GM23338 (cell line): ENCODE data around the gene EHD1. TPM values are rescaled to one million over a fixed set of nuclear protein-coding genes. Genes with fewer than 3 reads are reported as not detected.

ENCODE experiments used
- ATAC-seq: fragments of 200-7000 bp; cut with Tn5 transposase; 3 replicates; pipeline ENCODE4 v1.9.1; 2020
- DNase-seq: peaks from one replicate; pipeline ENCODE4 v3.0.0-alpha.2; 2015; ENCODE audit warnings: low spot score
- H2AFZ ChIP-seq: fragments of 200-600 bp; sonication (generic); 2 replicates; pipeline ENCODE4 v1.8.0; 2016; ENCODE audit warnings: antibody characterized with exemption, mild to moderate bottlenecking, moderate library complexity
- H3F3A ChIP-seq: fragments of 200-600 bp; sonication (generic); replicated peaks from 2 replicates; pipeline ENCODE4 v1.8.0; 2017; ENCODE audit warnings: antibody characterized with exemption, mixed run types, low read depth
- H3K27ac ChIP-seq: fragments of 200-600 bp; sonication (generic); 2 replicates; pipeline ENCODE4 v1.6.1; 2016; ENCODE audit warnings: low read depth
- H3K27me3 ChIP-seq: fragments of 200-600 bp; sonication (generic); 2 replicates; pipeline ENCODE4 v1.8.0; 2016; ENCODE audit warnings: mild to moderate bottlenecking, mixed run types, moderate library complexity; ENCODE audit not compliant: insufficient read depth
- H3K36me3 ChIP-seq: fragments of 200-600 bp; sonication (generic); 2 replicates; pipeline ENCODE4 v1.8.0; 2016; ENCODE audit warnings: mild to moderate bottlenecking; ENCODE audit not compliant: insufficient read depth
- H3K4me1 ChIP-seq: fragments of 200-600 bp; sonication (generic); 2 replicates; pipeline ENCODE4 v1.8.0; 2016; ENCODE audit warnings: mild to moderate bottlenecking, moderate library complexity; ENCODE audit not compliant: insufficient read depth
- H3K4me2 ChIP-seq: fragments of 200-600 bp; sonication (generic); 2 replicates; pipeline ENCODE4 v1.7.1; 2017; ENCODE audit warnings: mixed run types
- H3K4me3 ChIP-seq: fragments of 200-600 bp; sonication (generic); 2 replicates; pipeline ENCODE4 v1.6.1; 2016; ENCODE audit warnings: mixed run types
- H3K79me2 ChIP-seq: fragments of 200-600 bp; sonication (generic); replicated peaks from 2 replicates; pipeline ENCODE4 v1.8.0; 2017; ENCODE audit warnings: mild to moderate bottlenecking; ENCODE audit not compliant: insufficient read depth
- H3K9me2 ChIP-seq: fragments of 200-600 bp; sonication (generic); 2 replicates; pipeline ENCODE4 v1.8.0; 2017; ENCODE audit not compliant: insufficient read depth
- H4K20me1 ChIP-seq: fragments of 200-600 bp; sonication (generic); replicated peaks from 2 replicates; pipeline ENCODE4 v1.8.0; 2017; ENCODE audit warnings: mild to moderate bottlenecking; ENCODE audit not compliant: insufficient read depth
- H3K27ac Mint-ChIP-seq: 2 replicates; pipeline ENCODE4 v1.8.0; 2020; ENCODE audit warnings: inconsistent platforms, mild to moderate bottlenecking, moderate library complexity, mixed read lengths
- H3K27me3 Mint-ChIP-seq: 3 replicates; pipeline ENCODE4 v1.8.0; 2022; ENCODE audit warnings: low read depth, mild to moderate bottlenecking, moderate library complexity, mixed read lengths, inconsistent platforms; ENCODE audit not compliant: insufficient read depth, poor library complexity
- H3K36me3 Mint-ChIP-seq: 3 replicates; pipeline ENCODE4 v1.8.0; 2021; ENCODE audit warnings: low read depth, mild to moderate bottlenecking, inconsistent platforms, moderate library complexity, mixed read lengths
- H3K4me1 Mint-ChIP-seq: 3 replicates; pipeline ENCODE4 v1.8.0; 2020; ENCODE audit warnings: mild to moderate bottlenecking, inconsistent platforms, mixed read lengths
- H3K4me3 Mint-ChIP-seq: 3 replicates; pipeline ENCODE4 v1.8.0; 2021; ENCODE audit warnings: moderate library complexity, mild to moderate bottlenecking, inconsistent platforms, mixed read lengths
- H3K9me3 Mint-ChIP-seq: 3 replicates; pipeline ENCODE4 v1.8.0; 2020; ENCODE audit warnings: moderate library complexity, mild to moderate bottlenecking, inconsistent platforms, mixed read lengths
- ETS1 ChIP-seq: IDR thresholded peaks from 2 replicates; pipeline ENCODE4 v1.6.1; 2016; ENCODE audit warnings: antibody characterized with exemption
- EZH2 ChIP-seq: fragments of 200-600 bp; sonication (generic); IDR thresholded peaks from one replicate; pipeline ENCODE4 v1.8.0; 2017; ENCODE audit warnings: antibody characterized with exemption, mild to moderate bottlenecking, low read depth; ENCODE audit not compliant: unreplicated experiment
- EZH2phosphoT487 ChIP-seq: fragments of 200-600 bp; sonication (generic); IDR thresholded peaks from one replicate; pipeline ENCODE4 v1.8.1; 2018; ENCODE audit warnings: antibody characterized with exemption; ENCODE audit not compliant: unreplicated experiment
- JUNB ChIP-seq: IDR thresholded peaks from one replicate; pipeline ENCODE4 v1.6.1; 2016; ENCODE audit warnings: antibody characterized with exemption; ENCODE audit not compliant: unreplicated experiment
- NANOG ChIP-seq: IDR thresholded peaks from 2 replicates; pipeline ENCODE4 v1.6.1; 2016; ENCODE audit warnings: antibody characterized with exemption, borderline replicate concordance
- POLR2AphosphoS5 ChIP-seq: IDR thresholded peaks from 2 replicates; pipeline ENCODE4 v1.6.1; 2016; ENCODE audit warnings: antibody characterized with exemption, low read depth
- STAT1 ChIP-seq: IDR thresholded peaks from one replicate; pipeline ENCODE4 v1.6.1; 2016; ENCODE audit warnings: antibody characterized with exemption; ENCODE audit not compliant: unreplicated experiment
- ZNF331 ChIP-seq: fragments of 250-450 bp; sonication (Bioruptor Pico); IDR thresholded peaks from 2 replicates; pipeline ENCODE4 v1.5.0; 2020; ENCODE audit warnings: low read depth, mild to moderate bottlenecking, moderate library complexity
- polyA plus RNA-seq: library from polyadenylated mRNA; unstranded; fragments of >200 nt; fragmentation: Nextera tagmentation; extraction: Ambion mirVana; gene quantifications from 2 replicates; pipeline ENCODE4 v1.2.1, GENCODE V29; 2016
- total RNA-seq: library from RNA; depleted of rRNA; stranded (reverse); fragments of >200 nt; shearing (Covaris generic); gene quantifications from 2 replicates; pipeline ENCODE4 v1.2.3, GENCODE V29; 2014
- TF ChIP-seq, protein P1 (sequence below): fragments of 250-450 bp; sonication (Bioruptor Pico); IDR thresholded peaks from 2 replicates; pipeline ENCODE4 v1.5.0; 2020; ENCODE audit warnings: mild to moderate bottlenecking, moderate library complexity
- TF ChIP-seq, protein P2 (sequence below), 2 experiments: fragments of 200-600 bp in 1 of 2; sonication (generic) in 1 of 2; conservative IDR thresholded peaks; 2 replicates each; pipeline versions ENCODE4 v1.5.1 to v1.6.1; 2016 to 2017; ENCODE audit warnings: antibody characterized with exemption in 2 of 2, low read depth in 2 of 2, mild to moderate bottlenecking in 2 of 2, moderate library complexity in 1 of 2
- TF ChIP-seq, protein P3 (sequence below): IDR thresholded peaks from one replicate; pipeline ENCODE4 v1.6.1; 2018; ENCODE audit warnings: antibody characterized with exemption; ENCODE audit not compliant: unreplicated experiment

EHD1 gene
- total and polyA plus RNA-seq, 2 experiments from 2014 or later: 16.7 to 69.7 TPM

GRCh38 chr11:64854157-64854533 is 24.3 kb downstream of the EHD1 start:
- H3K27me3 Mint-ChIP-seq: peaks cover 10% of the 10 kb centered on the region

More at GRCh38 chr11:64854157-64854533, 24.3 kb downstream of the EHD1 start:
- Mint-ChIP-seq H3K27ac (0 out of 2 replicates have a peak overlapping the region, but pooled peaks have one; percentile 59), H3K36me3 (no peaks in the 10 kb centered on the region; the same call in 2 of the 3 replicates), H3K4me3 (no peak overlapping the region), H3K9me3 (no peaks in the 10 kb centered on the region), H3K4me1 (peaks cover 20% of the 10 kb centered on the region)
- no peaks in the 10 kb centered on the region for H3F3A ChIP-seq
- no peak overlapping the region for H3K4me3 ChIP-seq
- no peak overlapping the region for H3K4me2 ChIP-seq
- no peaks in the 10 kb centered on the region for H3K36me3 ChIP-seq
- peaks cover 4% of the 10 kb centered on the region for H3K4me1 ChIP-seq
- H2AFZ ChIP-seq: no peak overlapping the region
- no peaks in the 10 kb centered on the region for H4K20me1 ChIP-seq
- no peak for DNase-seq
- TF ChIP-seq, protein P1, sequence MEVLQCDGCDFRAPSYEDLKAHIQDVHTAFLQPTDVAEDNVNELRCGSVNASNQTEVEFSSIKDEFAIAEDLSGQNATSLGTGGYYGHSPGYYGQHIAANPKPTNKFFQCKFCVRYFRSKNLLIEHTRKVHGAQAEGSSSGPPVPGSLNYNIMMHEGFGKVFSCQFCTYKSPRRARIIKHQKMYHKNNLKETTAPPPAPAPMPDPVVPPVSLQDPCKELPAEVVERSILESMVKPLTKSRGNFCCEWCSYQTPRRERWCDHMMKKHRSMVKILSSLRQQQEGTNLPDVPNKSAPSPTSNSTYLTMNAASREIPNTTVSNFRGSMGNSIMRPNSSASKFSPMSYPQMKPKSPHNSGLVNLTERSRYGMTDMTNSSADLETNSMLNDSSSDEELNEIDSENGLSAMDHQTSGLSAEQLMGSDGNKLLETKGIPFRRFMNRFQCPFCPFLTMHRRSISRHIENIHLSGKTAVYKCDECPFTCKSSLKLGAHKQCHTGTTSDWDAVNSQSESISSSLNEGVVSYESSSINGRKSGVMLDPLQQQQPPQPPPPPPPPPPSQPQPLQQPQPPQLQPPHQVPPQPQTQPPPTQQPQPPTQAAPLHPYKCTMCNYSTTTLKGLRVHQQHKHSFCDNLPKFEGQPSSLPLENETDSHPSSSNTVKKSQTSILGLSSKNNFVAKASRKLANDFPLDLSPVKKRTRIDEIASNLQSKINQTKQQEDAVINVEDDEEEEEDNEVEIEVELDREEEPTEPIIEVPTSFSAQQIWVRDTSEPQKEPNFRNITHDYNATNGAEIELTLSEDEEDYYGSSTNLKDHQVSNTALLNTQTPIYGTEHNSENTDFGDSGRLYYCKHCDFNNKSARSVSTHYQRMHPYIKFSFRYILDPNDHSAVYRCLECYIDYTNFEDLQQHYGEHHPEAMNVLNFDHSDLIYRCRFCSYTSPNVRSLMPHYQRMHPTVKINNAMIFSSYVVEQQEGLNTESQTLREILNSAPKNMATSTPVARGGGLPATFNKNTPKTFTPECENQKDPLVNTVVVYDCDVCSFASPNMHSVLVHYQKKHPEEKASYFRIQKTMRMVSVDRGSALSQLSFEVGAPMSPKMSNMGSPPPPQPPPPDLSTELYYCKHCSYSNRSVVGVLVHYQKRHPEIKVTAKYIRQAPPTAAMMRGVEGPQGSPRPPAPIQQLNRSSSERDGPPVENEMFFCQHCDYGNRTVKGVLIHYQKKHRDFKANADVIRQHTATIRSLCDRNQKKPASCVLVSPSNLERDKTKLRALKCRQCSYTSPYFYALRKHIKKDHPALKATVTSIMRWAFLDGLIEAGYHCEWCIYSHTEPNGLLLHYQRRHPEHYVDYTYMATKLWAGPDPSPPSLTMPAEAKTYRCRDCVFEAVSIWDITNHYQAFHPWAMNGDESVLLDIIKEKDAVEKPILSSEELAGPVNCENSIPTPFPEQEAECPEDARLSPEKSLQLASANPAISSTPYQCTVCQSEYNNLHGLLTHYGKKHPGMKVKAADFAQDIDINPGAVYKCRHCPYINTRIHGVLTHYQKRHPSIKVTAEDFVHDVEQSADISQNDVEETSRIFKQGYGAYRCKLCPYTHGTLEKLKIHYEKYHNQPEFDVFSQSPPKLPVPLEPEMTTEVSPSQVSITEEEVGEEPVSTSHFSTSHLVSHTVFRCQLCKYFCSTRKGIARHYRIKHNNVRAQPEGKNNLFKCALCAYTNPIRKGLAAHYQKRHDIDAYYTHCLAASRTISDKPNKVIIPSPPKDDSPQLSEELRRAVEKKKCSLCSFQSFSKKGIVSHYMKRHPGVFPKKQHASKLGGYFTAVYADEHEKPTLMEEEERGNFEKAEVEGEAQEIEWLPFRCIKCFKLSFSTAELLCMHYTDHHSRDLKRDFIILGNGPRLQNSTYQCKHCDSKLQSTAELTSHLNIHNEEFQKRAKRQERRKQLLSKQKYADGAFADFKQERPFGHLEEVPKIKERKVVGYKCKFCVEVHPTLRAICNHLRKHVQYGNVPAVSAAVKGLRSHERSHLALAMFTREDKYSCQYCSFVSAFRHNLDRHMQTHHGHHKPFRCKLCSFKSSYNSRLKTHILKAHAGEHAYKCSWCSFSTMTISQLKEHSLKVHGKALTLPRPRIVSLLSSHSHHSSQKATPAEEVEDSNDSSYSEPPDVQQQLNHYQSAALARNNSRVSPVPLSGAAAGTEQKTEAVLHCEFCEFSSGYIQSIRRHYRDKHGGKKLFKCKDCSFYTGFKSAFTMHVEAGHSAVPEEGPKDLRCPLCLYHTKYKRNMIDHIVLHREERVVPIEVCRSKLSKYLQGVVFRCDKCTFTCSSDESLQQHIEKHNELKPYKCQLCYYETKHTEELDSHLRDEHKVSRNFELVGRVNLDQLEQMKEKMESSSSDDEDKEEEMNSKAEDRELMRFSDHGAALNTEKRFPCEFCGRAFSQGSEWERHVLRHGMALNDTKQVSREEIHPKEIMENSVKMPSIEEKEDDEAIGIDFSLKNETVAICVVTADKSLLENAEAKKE (CRISPR knock-in tag): no peak
- TF ChIP-seq EZH2: no peak
- TF ChIP-seq ZNF331 (CRISPR knock-in tag): no peak
- TF ChIP-seq EZH2phosphoT487: no peak
- TF ChIP-seq NANOG: no peak
- TF ChIP-seq STAT1: no peak
- TF ChIP-seq, protein P2, sequence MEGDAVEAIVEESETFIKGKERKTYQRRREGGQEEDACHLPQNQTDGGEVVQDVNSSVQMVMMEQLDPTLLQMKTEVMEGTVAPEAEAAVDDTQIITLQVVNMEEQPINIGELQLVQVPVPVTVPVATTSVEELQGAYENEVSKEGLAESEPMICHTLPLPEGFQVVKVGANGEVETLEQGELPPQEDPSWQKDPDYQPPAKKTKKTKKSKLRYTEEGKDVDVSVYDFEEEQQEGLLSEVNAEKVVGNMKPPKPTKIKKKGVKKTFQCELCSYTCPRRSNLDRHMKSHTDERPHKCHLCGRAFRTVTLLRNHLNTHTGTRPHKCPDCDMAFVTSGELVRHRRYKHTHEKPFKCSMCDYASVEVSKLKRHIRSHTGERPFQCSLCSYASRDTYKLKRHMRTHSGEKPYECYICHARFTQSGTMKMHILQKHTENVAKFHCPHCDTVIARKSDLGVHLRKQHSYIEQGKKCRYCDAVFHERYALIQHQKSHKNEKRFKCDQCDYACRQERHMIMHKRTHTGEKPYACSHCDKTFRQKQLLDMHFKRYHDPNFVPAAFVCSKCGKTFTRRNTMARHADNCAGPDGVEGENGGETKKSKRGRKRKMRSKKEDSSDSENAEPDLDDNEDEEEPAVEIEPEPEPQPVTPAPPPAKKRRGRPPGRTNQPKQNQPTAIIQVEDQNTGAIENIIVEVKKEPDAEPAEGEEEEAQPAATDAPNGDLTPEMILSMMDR (conservative IDR thresholded peaks at IDR 0.05; ENCODE audit: low read depth in 2 of 2): no peak
- TF ChIP-seq ETS1: no peak
- no peak for TF ChIP-seq POLR2AphosphoS5
- TF ChIP-seq, protein P3, sequence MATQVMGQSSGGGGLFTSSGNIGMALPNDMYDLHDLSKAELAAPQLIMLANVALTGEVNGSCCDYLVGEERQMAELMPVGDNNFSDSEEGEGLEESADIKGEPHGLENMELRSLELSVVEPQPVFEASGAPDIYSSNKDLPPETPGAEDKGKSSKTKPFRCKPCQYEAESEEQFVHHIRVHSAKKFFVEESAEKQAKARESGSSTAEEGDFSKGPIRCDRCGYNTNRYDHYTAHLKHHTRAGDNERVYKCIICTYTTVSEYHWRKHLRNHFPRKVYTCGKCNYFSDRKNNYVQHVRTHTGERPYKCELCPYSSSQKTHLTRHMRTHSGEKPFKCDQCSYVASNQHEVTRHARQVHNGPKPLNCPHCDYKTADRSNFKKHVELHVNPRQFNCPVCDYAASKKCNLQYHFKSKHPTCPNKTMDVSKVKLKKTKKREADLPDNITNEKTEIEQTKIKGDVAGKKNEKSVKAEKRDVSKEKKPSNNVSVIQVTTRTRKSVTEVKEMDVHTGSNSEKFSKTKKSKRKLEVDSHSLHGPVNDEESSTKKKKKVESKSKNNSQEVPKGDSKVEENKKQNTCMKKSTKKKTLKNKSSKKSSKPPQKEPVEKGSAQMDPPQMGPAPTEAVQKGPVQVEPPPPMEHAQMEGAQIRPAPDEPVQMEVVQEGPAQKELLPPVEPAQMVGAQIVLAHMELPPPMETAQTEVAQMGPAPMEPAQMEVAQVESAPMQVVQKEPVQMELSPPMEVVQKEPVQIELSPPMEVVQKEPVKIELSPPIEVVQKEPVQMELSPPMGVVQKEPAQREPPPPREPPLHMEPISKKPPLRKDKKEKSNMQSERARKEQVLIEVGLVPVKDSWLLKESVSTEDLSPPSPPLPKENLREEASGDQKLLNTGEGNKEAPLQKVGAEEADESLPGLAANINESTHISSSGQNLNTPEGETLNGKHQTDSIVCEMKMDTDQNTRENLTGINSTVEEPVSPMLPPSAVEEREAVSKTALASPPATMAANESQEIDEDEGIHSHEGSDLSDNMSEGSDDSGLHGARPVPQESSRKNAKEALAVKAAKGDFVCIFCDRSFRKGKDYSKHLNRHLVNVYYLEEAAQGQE: no peak
- TF ChIP-seq JUNB: no peak
- H3K27ac ChIP-seq: no peak overlapping the region
- ATAC-seq: no peak
- no peaks in the 10 kb centered on the region for H3K9me2 ChIP-seq
- H3K79me2 ChIP-seq: no peaks in the 10 kb centered on the region
- H3K27me3 ChIP-seq: no peaks in the 10 kb centered on the region
